ENCODE results near the gene CDH4. TPM values are rescaled to one million over a fixed set of nuclear protein-coding genes. Genes with fewer than 3 reads are reported as not detected.

CDH4 gene
- total RNA-seq, 1 donor: 0.18 TPM

- TF ChIP-seq, protein P1, sequence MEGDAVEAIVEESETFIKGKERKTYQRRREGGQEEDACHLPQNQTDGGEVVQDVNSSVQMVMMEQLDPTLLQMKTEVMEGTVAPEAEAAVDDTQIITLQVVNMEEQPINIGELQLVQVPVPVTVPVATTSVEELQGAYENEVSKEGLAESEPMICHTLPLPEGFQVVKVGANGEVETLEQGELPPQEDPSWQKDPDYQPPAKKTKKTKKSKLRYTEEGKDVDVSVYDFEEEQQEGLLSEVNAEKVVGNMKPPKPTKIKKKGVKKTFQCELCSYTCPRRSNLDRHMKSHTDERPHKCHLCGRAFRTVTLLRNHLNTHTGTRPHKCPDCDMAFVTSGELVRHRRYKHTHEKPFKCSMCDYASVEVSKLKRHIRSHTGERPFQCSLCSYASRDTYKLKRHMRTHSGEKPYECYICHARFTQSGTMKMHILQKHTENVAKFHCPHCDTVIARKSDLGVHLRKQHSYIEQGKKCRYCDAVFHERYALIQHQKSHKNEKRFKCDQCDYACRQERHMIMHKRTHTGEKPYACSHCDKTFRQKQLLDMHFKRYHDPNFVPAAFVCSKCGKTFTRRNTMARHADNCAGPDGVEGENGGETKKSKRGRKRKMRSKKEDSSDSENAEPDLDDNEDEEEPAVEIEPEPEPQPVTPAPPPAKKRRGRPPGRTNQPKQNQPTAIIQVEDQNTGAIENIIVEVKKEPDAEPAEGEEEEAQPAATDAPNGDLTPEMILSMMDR (IDR thresholded peaks at IDR 0.05; ENCODE audit: insufficient read depth, low read length): no peak
- DNase-seq (ENCODE audit: low read depth): no peak
- no peak overlapping the region for H3K4me3 ChIP-seq (ENCODE audit: low read depth, low read length)
Observed at GRCh38 chr20:61561111-61561830, 309.2 kb downstream of the CDH4 start.

- TF ChIP-seq, protein P1 (IDR thresholded peaks at IDR 0.05; ENCODE audit: insufficient read depth, low read length): no peak
- DNase-seq (ENCODE audit: low read depth): no peak
- H3K4me3 ChIP-seq (ENCODE audit: low read depth, low read length): no peak overlapping the region
Observed at GRCh38 chr20:61562491-61562890, 310.4 kb downstream of the CDH4 start.

- TF ChIP-seq, protein P1 (IDR thresholded peaks at IDR 0.05; ENCODE audit: insufficient read depth, low read length): no peak
- H3K4me3 ChIP-seq (ENCODE audit: low read depth, low read length): no peak overlapping the region
- no peak for DNase-seq (ENCODE audit: low read depth)
Observed at GRCh38 chr20:61562897-61563504, 310.9 kb downstream of the CDH4 start.

DNA sequence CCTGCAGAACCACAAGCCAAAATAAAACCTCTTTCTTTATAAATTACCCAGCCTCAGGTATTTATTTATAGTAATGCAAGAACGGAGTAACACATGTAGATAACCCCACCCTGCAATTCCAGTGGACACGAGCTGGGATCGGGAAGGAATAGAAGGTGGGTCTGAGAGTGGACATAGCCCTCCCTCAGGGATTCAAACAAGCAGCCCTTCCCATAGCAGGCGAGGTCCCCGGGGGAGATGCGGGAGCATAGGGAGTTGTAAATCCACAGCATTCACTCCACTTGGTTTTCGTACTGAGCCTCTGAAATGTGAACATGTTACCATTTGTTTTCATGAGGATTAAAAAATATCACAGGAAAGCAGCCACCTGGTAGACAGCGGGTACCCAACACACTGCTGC is 312.6 kb downstream of the CDH4 start:
- no peak for DNase-seq (ENCODE audit: low read depth)
- no peak overlapping the region for H3K4me3 ChIP-seq (ENCODE audit: low read depth, low read length)
- TF ChIP-seq, protein P1 (IDR thresholded peaks at IDR 0.05; ENCODE audit: insufficient read depth, low read length): no peak

DNA sequence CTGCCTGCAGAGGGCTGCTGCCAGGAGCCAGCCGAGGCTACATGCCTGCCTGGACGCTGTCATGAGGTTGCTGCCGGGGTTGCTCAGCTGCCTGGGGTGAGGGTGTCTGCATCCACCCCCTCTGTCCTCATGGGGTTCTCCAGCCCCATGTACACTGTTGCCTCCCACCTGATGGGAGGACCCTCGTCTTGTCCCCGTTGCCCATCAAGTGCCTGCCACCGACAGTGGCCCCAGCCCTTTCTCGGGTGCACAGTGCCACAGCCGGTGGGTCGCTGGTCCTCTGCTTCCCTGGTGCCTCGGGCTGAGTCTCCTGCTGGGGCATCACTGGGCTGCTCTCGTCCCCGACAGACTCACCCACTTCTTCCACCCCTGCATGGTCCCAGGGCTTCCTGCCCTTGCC is 313.7 kb downstream of the CDH4 start:
- no peak overlapping the region for H3K4me3 ChIP-seq (ENCODE audit: low read depth, low read length)
- TF ChIP-seq, protein P1 (IDR thresholded peaks at IDR 0.05; ENCODE audit: insufficient read depth, low read length): no peak
- no peak for DNase-seq (ENCODE audit: low read depth)

GRCh38 chr20:61566691-61567090 is 314.6 kb downstream of the CDH4 start:
- H3K4me3 ChIP-seq (ENCODE audit: low read depth, low read length): no peak overlapping the region
- TF ChIP-seq, protein P1 (IDR thresholded peaks at IDR 0.05; ENCODE audit: insufficient read depth, low read length): no peak
- DNase-seq (ENCODE audit: low read depth): no peak
